Stimulated activated CD4-positive, alpha-beta T cell treated with anti-CD3 and anti-CD28 coated beads, Interleukin-12 subunit alpha, Interleukin-12 subunit beta, amount 100 ng/mL, for 48 hours (primary cell): ENCODE results near the gene PAK1IP1.
"Not testable (repeated sequence)": the region's sequence is repeated elsewhere in the genome, so short reads cannot be mapped to it uniquely, and the experiment has no call there.

Source experiments
- DNase-seq, 3 donors: peaks; one replicate each; pipeline ENCODE4 v3.0.0-alpha.2; 2020; ENCODE audit warnings: low read depth in 2 of 3, low spot score in 1 of 3

PAK1IP1 gene

DNA sequence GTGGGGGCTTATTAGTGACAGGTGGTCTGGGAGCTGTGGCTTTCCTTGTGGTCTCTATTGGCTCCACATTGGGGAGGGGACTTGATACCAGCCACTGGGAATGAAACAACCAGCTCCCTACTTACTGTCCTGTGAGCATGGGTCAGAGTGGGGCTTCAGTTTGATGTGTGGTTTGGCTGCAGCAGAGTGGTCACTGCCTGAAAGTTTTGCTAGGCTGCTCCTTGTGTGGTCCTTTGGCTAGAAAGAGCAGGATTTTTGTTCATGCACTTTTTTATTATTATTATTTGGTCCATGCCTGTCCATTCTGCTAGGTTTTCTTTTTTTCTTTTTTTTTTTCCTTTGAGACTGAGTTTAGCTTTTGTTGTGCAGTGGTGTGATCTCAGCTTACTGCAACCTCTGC lies 45.3 kb downstream of the PAK1IP1 start:
- DNase-seq: no peak

- DNase-seq: not testable (repeated sequence)
Measured at GRCh38 chr6:10741643-10742042, 46.9 kb downstream of the PAK1IP1 start.

GRCh38 chr6:10742251-10742650 lies 47.5 kb downstream of the PAK1IP1 start:
- no peak for DNase-seq

- DNase-seq: no peak
Measured at GRCh38 chr6:10743515-10743914, 48.7 kb downstream of the PAK1IP1 start.

DNA sequence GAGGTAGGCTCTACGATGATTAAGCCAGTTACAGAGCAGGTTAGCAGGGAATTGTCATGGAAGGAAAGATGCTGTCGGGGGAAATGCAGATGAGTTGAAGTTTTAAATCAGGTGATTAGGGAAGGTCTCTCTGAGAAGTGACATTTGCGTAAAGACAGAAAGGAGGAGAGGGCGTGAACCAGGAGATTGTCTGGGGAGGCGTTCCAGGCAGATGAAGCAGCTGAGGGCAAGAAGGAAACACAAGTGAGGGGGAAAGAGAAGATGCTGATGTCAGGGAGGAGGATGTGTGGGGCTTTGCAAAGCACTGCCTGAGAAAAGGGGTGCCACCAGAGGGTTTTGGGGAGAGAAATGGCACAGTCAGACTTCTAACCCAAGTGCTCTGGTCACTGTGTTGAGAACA lies 50.3 kb downstream of the PAK1IP1 start:
- DNase-seq: no peak

- no peak for DNase-seq
Measured at GRCh38 chr6:10746915-10747250, 52.1 kb downstream of the PAK1IP1 start.

DNA sequence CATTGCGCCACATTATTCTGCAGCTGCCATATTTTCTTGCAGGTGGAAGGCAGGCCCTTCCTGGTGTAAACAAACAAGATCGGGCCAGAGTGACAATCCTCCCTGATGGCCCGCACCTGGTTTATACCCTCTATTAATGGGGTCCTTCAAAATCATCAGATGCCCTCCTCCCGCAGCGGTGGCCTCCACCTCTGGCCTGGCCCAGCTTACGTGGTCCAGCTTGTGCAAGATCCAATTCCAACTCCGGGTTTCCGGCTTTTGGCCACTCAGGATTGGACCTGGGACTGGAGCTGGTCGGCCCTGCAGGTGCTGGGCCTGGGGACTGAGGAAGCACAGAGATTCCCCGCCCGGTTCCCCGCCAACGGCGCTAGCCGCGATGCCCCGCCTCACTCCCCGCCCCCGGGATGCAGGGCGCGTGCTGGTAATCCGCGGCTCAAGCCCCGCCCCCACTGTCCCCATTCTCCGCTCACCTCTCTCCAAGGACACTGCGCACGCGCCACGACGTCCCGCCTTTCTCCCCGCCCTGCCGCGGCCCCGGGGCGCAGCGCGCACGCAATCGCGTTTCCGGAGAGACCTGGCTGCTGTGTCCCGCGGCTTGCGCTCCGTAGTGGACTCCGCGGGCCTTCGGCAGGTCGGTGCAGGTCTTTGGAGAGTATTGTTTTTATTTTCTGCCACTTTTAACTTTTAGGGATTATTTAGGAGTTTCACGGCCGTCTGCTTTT lies 52.6 kb downstream of the PAK1IP1 start, which contains the start of gene TMEM14B:
TSS of gene TMEM14B (plus strand) at position 555 of the 722 bp plus-strand sequence. CDS start 1,441 bp downstream, outside the sequence.
- DNase-seq: peak; percentile 98 to 100 (median 99)

DNA sequence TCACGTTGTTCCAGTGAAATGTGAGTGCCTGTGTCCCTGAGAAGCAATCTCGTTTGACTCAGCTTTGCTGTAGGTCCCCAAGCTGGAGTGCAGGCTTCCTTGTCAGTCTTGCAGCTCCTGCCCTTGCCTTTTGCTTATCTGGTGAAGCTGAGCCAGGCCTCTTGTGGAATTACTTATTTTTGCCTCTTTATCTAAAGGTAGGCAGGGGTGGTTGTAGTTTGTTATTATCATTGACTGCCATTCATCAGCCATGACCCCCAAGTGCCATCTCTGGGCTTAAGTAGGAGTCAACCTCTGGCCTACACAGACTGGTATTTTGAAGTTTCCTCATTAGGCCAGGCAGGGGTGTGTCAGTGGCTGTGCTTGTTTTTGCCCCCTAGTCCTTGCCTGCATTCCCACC lies 55.0 kb downstream of the PAK1IP1 start:
- no peak for DNase-seq

DNA sequence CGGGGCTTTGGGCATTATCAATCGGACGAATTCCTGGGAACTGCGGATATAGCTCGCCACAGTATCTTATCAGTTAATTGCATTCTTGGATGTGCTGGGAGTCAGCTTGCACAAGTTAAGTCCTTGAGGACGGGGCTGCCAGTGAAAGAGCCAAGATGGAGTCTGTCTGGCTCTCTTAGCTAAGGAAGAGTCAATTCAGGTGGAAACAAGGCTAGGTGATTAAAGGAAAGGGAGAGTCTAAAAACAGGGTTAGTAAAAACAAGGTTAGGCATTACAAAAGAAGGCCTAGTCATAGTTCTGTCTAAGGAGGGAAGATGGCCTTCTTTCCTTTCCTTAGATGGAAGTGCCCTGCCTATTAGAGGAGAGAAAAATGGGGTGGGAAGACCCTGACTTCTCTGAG lies 55.8 kb downstream of the PAK1IP1 start:
- DNase-seq: not testable (repeated sequence)

DNA sequence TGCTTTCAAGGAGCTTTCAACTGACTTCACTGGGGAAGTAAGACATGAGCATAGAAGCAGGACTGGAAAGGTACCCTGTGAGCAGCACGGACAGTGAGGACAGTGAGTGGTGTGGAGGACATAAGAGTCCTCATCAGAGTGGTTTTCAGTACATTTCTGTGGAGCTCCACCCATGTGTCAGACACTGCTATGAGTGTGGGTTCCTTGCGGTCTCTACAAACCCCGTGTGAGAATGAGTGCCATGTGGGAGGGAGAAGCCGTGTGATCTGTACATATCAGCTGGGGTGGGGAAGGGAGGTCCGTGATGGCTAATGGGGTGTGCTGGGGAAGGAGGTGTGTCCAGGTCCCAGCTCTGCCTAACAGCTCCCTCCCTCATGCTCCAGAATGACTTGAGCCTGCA lies 57.0 kb downstream of the PAK1IP1 start:
- not testable (repeated sequence) for DNase-seq

DNA sequence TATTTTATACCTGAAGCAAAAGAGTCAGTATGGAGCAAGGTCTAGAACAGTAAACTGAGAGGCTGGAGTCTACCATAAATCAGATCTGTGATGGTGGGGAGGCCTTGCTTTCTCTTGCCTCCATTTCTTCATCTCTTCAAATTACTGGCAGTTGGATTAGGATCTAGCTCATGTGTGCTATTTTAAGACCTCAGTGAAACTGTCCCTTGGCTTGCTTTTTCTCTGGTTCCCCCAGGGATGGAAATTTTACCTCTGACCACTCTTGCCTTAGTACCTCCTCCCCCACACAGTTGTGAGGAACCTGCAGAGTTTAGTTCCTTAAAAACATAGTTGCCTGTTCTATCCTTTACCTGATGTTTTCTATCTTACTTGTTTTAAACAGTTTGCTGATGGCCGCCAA lies 61.3 kb downstream of the PAK1IP1 start:
- no peak for DNase-seq
